NCI-H1092 (cell line): ENCODE data around the gene CNTN6.
"Not testable (repeated sequence)": the region's sequence is repeated elsewhere in the genome, so short reads cannot be mapped to it uniquely, and the experiment has no call there.

Source experiments
- DNase-seq: peaks from one replicate; lab custom pipeline; 2025; lab: John Stamatoyannopoulos, UW

CNTN6 gene

DNA sequence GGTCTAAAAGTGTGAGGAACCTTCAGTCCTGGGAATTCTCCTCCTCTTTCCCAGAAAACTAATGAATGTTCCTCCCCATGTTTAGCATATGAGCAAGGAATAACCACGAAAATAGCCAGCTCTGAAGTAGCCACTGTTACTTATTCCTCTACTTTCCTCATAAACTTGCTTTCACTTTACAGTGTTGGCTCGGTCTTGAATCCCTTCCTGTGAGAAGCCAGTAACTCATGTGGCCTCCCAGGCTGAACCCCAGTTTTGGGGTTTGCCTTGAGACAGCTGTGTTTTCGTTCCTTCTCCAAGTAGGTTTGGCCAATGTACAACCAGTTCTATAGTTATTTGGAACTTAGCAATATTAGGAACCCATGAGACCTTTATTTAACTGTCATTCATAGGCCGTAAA lies 195.0 kb downstream of the CNTN6 start:
- no peak for DNase-seq

DNA sequence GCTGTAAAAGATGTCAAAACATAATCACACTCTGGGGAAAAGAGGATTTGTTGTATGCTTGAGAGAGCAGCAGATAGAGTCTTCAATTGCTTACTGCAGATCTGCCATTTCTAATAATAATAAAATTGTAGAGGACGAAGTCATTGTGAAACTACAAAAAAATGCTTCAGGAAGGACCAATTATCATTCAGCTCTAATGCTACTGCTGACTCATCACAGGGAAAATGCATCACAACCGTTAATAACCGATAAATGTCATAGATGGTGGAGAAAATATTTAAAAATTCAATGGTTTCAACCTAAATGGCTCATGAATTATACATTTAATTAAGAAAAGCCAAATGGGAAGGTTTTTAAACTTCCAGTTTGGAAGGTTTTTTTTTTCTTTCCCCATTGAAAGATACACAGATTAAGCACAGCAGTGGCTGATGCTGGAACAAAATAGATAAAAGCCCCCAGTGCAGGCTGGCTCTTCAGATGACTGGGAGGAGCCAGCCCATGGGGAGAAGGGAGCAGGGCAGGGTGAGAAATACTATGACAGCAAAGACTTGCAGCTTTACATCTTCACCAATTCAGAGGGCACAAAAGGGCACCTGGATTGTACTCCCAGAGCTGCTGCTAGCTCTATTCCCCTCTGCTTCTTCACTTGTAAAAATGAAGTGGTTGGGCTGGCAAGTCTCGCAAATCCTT lies 196.1 kb downstream of the CNTN6 start:
- DNase-seq, result no peak

DNA sequence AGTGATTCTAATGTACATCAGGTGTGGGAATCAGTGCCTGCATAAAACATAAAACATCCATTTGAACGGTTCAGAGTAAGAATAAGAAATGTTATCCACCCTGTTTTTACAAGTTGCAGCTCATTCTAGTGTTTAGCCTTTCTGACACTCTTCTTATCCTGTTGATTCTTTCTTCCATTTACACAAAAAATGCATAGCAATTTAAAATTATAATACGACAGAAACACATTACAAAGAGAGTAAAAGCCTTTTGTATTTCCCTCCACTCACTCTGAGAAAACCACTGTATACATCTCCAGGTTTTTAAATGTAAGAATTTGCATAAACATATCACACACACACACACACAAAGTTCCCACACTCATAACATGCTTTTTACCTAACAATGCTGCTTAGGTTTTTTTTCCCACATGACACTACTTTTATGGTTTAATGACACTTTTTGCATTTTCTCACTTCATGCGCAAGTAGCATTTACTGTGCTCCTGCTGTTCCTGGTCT lies 199.8 kb downstream of the CNTN6 start:
- no peak for DNase-seq

DNA sequence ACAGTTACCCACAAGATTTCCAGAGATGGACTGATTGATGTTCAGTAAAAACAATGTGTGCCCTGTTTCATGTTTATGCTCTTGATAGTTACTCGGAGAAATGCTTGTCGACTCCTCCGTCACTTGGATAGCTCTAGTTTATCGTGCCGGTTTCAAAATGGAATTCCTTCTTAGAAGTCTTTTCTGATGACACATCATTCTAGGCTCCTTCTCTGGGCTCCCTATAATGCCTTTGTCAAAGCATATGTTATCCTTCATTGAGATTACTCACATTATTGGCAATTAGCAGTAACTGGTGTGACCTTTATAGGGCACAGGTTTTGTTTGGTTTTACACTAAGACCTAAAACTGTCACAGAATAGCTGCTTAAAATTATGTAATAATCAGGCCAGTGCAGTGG lies 201.8 kb downstream of the CNTN6 start:
- DNase-seq, result no peak

DNA sequence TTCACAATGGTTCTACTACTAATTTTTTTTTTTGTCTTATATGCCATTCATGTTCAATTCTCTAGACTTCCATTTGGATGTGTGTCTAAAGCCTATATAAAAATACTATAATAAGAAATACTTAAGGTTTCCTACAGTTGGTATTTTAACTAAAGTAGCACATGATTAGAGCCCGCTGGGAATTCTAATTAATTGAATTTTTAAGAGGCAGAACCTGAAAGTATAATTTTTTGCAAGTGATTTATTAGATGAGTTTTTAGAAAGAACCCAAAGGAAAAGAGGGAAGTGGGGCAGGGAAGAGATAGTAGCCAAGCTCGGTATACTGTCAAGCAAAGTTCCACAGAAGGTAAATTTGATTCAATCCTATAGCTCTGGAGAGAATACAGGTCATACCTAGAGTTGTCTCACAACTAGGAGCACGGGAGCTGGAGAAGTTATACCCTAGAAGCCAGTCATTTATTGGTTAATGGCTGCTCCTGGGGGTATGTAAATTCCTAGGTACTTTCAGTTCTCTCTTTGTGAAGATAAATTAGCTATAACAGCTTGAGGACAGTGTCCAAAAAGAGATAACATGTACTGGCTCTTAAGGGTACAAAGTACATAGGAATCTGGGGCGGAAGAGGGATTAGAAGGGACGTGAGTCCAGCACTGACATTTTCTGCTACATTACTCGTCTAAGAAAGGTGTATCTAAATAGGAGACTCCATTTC lies 225.6 kb downstream of the CNTN6 start:
- no peak for DNase-seq

DNA sequence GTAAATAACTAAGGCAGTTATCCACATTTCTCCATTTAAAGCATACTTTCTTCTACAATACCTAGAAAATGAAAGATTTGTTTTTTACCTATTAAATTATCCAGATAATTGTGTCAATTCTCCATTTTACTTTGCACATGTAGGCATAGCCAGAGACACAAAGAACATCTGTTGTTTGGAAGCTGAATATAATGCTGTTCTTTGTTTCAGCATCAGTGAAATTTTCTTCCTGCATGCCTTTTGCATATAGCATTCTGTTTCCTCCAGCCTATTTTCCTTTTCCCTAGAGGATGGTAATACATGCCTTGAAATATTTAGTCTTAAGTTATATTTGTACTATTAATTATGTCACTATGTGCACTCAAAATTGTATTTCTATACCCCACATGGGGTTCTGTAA lies 233.7 kb downstream of the CNTN6 start:
- no peak for DNase-seq

DNA sequence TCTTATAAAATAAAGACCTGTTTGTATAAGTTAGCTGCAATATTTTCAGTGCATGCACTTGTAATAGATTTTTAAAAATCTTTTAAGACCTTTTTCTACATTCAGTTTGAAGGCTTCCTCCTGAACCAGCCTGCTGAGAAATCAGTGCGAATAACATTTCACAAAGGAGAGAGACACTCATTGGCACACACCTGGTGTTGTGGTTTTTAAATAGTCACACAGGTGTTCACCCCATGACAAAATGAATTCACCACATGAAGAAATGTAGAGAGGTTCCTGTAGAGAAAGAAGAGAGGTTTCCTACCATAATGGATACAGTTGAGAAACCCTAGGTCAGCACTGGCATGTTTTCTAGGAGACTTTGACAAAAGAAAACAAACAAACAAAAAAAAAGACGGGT lies 237.3 kb downstream of the CNTN6 start:
- no peak for DNase-seq

DNA sequence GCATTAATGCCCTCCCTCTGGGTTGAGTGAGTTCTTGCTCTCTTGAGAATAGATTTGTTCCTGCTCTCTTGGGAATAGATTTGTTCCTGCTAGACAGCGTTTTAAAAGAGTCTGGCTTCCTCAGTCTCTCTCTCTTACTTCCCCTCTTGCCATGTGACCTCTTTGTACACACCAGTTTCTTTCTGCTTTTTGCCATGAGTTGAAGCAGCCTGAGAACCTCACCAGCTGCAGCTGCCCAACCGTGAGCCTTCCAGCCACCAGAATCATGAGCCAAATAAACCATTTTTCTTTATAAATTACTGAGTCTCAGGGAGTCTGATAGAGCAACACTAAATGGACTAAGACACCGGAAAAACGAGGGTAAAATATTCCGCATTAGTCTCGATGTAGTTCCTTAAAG lies 253.6 kb downstream of the CNTN6 start:
- DNase-seq, result no peak

DNA sequence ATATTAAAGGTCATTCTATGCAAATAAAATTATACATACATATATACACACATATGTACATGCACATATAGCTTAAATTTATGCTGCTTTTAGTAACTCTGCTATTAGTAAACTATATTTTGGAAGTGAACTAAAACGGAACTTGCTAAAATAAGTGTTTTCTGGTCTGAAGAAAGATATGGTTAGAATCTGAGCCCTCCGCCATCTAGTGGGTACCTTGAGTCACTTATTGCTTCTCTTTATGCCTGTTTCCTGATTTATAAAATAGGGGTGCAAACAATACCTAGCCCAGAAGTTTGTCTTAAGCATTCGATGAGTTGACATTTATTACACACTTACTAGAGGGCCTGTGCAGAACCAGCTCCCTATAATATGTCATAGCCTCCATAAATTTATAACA lies 255.7 kb downstream of the CNTN6 start:
- DNase-seq, result no peak

DNA sequence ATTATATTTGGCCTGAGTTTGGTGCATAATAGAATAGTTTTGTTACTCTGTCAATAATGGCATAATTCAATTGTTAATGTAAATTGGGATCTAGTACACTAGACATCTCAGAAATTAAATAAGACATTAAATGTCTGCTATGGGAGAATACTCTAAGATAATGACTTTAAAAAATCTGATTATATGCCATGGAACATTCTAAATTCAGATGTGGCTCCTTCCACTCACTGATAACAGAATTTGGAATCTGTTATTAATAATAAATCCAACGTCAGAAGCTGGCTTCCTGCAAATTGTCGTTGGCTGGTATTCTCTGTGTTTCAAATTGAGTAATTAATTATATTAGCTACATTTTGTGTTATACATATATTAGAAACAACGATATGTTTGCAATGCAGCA lies 258.1 kb downstream of the CNTN6 start:
- no peak for DNase-seq

DNA sequence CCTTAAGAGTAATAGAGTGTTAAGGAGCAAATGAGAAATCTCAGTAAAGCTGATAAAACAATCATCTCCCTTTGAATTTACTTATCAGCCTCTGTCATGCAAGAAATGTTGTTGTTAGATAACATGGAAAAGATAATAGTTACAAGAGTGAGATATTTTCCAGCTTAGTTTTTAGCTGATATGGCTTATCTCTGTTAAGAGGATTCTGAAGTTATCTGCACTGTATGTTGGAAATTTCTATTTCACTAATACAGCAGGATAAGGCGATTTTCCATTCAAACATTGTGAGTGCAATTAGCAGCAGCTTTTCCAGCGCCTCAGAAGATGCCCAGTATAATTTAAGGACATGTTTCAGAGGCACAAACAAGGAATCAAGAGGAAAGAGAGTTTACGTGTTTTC lies 262.9 kb downstream of the CNTN6 start:
- DNase-seq, result no peak

DNA sequence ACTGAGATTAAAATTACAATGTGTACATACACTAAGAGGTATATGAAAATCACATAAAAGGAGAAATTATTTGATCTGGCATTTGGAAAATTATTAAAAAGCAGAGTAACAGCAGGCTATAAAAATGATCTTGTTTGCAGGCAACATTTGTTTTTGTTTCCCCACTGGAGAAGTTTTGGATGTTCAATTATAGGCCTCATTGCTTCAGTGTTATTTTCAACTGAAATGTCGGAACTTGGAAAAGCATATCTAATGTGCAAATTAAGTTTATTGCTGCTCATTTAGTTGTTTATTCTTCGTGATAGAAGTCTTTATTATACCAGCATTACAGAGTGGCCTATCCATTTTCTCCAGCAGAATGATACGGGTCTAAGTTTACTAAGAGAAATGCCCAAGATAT lies 263.3 kb downstream of the CNTN6 start:
- DNase-seq, result no peak

DNA sequence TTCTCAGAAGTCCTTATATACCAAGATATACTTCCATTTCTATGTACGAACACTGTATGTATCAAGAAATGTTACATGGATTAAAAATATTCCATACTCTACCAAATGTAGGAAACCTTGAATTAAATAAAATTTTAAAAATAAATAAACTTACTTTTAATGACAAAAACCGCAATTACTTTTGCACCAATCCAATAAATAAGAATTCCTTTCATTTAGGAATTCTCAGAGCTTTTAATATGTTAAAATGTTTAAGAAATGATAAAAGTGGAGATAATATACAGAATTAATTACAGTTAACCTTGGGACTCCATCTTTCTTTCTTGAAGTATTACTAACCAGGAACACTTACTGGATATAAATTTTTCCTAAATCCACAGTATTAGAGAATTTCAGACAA lies 272.7 kb downstream of the CNTN6 start:
- no peak for DNase-seq

DNA sequence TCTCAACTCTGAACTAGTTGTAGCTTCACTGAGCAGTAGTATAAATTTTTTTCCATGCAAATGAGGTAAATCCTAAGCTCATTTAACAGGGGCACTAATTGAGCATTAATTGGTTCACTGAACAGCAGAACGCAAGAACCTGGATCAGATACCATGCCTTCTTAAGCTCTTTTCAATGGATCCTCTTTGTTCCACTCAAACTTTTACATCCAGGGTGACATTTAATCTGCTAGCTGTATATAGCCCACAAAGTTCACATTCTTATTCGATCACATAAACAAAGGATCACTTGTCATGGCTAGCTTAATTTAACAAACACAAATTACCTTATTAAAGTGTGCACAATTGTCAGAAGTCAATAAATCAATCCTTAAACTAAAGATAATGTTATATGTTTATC lies 281.6 kb downstream of the CNTN6 start:
- no peak for DNase-seq

DNA sequence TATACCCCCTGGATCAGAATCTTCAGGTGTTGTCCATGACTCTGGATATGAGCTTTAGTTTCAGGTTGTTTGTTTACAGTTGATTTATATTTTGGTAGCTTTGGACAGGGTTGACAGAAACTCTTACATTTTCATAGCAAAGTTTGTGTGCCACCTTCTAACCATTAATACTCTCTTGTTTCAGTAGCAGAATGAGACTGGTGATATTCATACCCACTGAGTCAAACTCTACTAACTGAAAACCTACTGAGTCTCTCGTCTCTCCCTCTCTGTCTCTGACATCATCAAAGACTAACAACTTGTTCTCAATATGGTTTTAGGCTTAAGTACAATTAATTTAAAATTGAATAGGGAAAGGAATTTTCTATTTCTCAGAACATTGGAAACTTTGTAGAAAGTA lies 282.3 kb downstream of the CNTN6 start:
- no peak for DNase-seq

DNA sequence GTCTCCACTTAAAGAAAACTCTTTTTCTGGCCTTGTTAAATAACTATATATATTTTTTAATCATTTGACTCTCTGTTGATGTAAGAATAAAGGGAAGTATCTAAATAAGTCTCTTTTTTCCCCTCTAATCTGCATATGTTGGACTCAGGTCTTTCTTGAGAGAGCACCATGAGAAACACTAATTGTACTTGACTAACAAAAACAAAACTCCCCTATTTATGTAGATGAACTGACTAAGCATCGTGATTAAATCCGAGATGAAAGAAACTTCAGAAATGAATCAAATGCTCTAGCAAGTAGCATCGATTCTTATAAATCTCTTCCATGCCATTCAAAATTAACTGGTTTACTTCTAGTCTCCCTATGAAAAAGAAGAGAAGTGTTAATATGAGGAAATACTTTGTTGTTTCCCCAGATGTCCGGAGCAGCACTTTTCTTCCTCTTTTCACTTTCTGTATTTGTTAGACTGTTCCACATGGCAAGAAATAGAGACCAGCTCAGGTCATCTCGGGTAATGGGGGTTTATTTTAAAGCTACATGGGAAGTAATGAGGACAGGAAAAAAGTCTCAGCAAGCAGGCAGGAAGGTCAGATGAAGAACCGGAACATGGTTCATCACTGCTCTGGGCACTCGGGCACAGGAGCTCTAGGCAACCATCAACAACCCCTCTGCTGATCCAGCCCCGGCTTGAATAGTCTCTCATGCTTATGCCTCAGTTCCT lies 288.3 kb downstream of the CNTN6 start:
- no peak for DNase-seq

DNA sequence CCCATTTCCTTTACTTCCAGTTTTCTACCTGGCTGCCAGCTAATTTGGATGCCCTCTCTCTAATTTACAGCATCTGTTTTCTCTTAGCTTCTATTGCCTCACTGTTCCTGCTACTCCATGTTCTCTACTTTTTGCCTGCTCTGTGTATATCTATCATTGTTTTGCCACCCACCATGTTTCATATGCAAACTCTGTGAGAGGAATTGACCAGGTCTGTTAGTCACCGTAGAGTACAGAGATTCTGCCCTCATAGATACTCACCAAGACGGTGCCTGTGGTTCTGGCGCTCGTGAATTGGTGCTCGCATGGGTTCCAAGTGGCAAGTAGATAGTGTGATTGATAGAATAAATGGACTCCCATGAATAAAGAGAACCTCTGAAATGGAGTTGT lies 288.8 kb downstream of the CNTN6 start:
- DNase-seq, result no peak

DNA sequence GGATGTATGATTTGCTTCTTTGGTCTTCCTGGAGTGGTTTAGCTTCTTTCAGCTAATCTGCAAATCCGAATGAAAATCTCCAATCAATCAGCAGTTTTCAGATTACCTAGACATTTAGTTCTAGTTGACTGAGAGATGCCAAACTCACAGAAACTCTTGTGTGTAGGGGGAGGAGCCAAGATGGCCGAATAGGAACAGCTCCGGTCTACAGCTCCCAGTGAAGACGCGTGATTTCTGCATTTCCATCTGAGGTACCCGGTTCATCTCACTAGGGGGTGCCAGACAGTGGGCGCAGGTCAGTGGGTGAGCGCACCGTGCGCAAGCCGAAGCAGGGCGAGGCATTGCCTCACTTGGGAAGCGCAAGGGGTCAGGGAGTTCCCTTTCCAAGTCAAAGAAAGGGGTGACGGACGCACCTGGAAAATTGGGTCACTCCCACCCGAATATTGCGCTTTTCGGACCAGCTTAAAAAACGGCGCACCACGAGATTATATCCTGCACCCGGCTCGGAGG lies 294.6 kb downstream of the CNTN6 start:
- DNase-seq, result not testable (repeated sequence)

DNA sequence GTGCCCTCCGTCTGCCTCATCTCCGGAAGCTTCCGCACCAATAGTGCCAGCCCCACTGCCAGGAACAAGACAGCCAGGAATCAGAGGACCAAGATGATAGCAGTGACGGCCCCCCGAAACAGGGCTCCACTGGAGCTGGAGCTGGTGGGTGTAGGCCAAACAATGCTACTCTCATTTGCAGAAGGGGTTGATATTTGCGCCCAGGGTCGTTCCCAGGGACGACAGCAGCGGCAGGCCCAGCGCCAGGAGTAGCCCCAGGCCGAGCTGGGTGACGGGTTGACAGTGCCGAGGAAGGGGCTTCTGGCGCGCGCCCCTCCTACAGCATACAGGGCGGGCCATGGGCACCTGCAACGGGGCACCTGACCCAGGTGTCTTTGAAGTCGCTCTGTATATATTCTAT lies 301.4 kb downstream of the CNTN6 start:
- DNase-seq, result no peak

DNA sequence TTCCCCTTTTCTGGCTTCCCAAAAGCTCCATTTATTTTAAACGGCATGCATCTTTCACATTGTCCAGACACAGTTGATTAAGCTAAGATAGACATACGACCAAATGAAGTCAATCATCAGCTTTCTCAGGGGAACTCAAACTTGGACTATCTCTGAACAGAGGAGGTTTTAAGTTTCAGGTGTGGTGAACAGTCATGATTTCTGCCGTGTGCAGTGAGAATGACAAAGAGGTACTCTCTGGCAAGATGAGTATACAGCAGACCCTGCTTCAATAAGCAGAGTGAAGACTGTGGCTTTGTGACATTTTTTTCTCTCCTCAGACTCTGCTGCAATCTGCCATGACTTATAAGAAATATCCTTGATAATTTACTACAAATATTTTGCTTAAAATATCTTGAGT lies 307.7 kb downstream of the CNTN6 start:
- DNase-seq, result no peak

DNA sequence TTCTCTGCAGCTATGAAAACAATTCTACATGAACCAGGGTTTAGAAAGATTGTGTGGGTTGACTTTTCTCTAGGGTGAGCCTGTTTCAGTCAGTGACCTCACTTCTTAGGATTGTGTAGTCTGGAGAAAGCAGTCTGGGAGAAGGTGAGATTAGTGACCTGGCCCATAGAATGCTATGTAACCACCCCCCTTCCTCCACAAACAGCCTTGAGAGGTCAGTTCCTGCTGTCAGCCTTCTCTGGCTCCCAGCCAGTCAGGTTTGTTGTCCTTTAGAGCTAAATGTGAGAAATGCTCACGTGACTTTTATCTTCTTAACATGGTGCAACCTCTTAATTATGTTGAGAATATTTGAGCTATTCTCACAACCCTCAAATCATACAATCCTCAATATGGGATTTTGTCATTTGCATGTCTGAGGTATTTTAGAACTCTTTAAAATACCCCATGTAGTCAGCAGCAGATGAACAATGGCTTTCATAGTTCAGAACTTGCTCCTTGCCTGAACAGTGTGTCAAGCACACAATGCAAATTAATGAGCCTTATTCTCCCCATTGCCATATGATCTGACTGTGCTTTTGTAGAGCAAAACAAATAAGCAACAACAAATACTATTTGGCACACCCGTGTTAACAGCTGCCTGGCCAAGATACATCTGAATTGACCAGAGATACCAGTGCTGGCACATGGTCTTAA lies 311.6 kb downstream of the CNTN6 start:
- DNase-seq, result peak; percentile 9

DNA sequence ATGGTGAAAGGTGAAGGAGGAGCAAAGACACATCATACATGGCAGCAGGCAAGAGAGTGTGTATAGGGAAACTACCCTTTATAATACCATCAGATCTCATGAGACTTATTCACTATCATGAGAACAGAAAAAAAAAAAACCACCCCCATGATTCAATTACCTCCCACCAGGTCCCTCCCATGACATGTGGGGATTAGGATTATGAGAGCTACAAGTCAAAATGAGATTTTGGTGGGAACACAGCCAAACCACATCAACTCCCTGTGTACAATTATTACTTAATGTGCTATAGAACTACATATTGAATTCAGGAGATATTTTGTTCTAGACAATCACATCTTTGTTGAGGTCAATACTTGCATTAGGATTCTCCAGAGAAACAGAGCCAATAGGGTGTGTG lies 313.4 kb downstream of the CNTN6 start:
- no peak for DNase-seq
